ENCODE data around the gene CINP. TPM values are rescaled to one million over a fixed set of nuclear protein-coding genes. Genes with fewer than 3 reads are reported as not detected.

CINP gene
- total and polyA plus RNA-seq, 2 of the 13 experiments (the other 11 are each of a cell fraction or from before 2014, with no cell fraction given) = 32.8 to 42.8 TPM

DNA sequence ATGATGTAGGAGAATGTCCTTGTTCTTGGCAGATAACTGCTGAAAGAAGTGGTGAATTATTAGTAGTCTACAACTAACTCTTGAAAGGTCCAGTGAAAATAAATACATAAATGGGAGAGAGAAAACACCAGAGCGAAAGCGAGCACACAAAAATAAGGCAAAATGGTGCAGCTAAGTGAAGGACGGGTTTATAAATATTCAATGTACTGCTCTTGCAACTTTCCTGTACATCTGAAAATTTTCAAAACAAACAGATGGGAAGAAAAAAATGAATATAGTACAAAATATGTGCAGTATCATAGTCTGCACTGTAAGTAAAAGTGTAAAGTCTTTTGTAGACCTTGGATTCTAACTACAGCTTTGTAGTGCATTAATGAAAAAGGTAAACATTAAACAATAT lies 59.0 kb downstream of the CINP start (continued):
- TF ChIP-seq, protein P1, sequence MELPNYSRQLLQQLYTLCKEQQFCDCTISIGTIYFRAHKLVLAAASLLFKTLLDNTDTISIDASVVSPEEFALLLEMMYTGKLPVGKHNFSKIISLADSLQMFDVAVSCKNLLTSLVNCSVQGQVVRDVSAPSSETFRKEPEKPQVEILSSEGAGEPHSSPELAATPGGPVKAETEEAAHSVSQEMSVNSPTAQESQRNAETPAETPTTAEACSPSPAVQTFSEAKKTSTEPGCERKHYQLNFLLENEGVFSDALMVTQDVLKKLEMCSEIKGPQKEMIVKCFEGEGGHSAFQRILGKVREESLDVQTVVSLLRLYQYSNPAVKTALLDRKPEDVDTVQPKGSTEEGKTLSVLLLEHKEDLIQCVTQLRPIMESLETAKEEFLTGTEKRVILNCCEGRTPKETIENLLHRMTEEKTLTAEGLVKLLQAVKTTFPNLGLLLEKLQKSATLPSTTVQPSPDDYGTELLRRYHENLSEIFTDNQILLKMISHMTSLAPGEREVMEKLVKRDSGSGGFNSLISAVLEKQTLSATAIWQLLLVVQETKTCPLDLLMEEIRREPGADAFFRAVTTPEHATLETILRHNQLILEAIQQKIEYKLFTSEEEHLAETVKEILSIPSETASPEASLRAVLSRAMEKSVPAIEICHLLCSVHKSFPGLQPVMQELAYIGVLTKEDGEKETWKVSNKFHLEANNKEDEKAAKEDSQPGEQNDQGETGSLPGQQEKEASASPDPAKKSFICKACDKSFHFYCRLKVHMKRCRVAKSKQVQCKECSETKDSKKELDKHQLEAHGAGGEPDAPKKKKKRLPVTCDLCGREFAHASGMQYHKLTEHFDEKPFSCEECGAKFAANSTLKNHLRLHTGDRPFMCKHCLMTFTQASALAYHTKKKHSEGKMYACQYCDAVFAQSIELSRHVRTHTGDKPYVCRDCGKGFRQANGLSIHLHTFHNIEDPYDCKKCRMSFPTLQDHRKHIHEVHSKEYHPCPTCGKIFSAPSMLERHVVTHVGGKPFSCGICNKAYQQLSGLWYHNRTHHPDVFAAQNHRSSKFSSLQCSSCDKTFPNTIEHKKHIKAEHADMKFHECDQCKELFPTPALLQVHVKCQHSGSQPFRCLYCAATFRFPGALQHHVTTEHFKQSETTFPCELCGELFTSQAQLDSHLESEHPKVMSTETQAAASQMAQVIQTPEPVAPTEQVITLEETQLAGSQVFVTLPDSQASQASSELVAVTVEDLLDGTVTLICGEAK (IDR thresholded peaks at IDR 0.05) = no peak
- TF ChIP-seq, protein P1 (CRISPR knock-in tag; IDR thresholded peaks at IDR 0.05) = no peak
- TF ChIP-seq HNF4G (IDR thresholded peaks at IDR 0.05; ENCODE audit: borderline replicate concordance, low read depth, low read length) (no peak), HNF4G (CRISPR knock-in tag; IDR thresholded peaks at IDR 0.05; ENCODE audit: borderline replicate concordance, low read depth) (no peak), RARG (CRISPR knock-in tag; IDR thresholded peaks at IDR 0.05; ENCODE audit: low read depth) (no peak), MAF1 (CRISPR knock-in tag; IDR thresholded peaks at IDR 0.05; ENCODE audit: borderline replicate concordance) (no peak), AHR (CRISPR knock-in tag; IDR thresholded peaks at IDR 0.05) (no peak), CCDC6 (CRISPR knock-in tag; IDR thresholded peaks at IDR 0.05) (no peak), ZNF607 (CRISPR knock-in tag; IDR thresholded peaks at IDR 0.05; ENCODE audit: borderline replicate concordance) (no peak)
- TF ChIP-seq, protein P2, sequence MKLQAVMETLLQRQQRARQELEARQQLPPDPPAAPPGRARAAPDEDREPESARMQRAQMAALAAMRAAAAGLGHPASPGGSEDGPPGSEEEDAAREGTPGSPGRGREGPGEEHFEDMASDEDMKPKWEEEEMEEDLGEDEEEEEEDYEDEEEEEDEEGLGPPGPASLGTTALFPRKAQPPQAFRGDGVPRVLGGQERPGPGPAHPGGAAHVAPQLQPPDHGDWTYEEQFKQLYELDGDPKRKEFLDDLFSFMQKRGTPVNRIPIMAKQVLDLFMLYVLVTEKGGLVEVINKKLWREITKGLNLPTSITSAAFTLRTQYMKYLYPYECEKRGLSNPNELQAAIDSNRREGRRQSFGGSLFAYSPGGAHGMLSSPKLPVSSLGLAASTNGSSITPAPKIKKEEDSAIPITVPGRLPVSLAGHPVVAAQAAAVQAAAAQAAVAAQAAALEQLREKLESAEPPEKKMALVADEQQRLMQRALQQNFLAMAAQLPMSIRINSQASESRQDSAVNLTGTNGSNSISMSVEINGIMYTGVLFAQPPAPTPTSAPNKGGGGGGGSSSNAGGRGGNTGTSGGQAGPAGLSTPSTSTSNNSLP (IDR thresholded peaks at IDR 0.05; ENCODE audit: low read depth, low read length) = no peak
- TF ChIP-seq, protein P3, sequence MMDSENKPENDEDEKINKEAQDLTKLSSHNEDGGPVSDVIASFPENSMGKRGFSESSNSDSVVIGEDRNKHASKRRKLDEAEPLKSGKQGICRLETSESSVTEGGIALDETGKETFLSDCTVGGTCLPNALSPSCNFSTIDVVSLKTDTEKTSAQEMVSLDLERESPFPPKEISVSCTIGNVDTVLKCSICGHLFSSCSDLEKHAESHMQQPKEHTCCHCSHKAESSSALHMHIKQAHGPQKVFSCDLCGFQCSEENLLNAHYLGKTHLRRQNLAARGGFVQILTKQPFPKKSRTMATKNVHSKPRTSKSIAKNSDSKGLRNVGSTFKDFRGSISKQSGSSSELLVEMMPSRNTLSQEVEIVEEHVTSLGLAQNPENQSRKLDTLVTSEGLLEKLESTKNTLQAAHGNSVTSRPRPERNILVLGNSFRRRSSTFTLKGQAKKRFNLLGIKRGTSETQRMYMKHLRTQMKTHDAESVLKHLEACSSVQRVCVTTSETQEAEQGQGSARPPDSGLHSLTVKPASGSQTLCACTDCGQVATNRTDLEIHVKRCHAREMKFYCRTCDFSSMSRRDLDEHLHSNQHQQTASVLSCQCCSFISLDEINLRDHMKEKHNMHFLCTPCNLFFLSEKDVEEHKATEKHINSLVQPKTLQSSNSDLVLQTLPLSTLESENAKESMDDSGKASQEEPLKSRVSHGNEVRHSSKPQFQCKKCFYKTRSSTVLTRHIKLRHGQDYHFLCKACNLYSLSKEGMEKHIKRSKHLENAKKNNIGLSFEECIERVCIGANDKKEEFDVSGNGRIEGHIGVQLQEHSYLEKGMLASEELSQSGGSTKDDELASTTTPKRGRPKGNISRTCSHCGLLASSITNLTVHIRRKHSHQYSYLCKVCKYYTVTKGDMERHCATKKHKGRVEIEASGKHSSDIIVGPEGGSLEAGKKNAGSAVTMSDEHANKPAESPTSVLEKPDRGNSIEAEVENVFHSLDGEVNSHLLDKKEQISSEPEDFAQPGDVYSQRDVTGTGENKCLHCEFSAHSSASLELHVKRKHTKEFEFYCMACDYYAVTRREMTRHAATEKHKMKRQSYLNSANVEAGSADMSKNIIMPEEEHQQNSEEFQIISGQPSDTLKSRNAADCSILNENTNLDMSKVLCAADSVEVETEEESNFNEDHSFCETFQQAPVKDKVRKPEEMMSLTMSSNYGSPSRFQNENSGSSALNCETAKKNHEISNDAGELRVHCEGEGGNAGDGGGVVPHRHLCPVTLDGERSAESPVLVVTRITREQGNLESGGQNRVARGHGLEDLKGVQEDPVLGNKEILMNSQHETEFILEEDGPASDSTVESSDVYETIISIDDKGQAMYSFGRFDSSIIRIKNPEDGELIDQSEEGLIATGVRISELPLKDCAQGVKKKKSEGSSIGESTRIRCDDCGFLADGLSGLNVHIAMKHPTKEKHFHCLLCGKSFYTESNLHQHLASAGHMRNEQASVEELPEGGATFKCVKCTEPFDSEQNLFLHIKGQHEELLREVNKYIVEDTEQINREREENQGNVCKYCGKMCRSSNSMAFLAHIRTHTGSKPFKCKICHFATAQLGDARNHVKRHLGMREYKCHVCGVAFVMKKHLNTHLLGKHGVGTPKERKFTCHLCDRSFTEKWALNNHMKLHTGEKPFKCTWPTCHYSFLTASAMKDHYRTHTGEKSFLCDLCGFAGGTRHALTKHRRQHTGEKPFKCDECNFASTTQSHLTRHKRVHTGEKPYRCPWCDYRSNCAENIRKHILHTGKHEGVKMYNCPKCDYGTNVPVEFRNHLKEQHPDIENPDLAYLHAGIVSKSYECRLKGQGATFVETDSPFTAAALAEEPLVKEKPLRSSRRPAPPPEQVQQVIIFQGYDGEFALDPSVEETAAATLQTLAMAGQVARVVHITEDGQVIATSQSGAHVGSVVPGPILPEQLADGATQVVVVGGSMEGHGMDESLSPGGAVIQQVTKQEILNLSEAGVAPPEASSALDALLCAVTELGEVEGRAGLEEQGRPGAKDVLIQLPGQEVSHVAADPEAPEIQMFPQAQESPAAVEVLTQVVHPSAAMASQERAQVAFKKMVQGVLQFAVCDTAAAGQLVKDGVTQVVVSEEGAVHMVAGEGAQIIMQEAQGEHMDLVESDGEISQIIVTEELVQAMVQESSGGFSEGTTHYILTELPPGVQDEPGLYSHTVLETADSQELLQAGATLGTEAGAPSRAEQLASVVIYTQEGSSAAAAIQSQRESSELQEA (CRISPR knock-in tag; IDR thresholded peaks at IDR 0.05; ENCODE audit: not compliant biosample characterization) = no peak
